ENCODE measurements around the gene HOXA9.

HOXA9 gene

GRCh38 chr7:27179503-27180430 is 14.4 kb upstream of the HOXA9 start:
- H3K27me3 ChIP-seq (replicated peaks; ENCODE audit: control insufficient read depth, insufficient read depth, low read length), result peaks cover 5% of the 10 kb centered on the region; the same call in 1 of the 2 replicates
- no peak overlapping the region for H3K4me3 ChIP-seq (replicated peaks; ENCODE audit: low read depth, low read length)
- no peak for DNase-seq (ENCODE audit: extremely low read depth, insufficient read length)
- TF ChIP-seq, protein P1, sequence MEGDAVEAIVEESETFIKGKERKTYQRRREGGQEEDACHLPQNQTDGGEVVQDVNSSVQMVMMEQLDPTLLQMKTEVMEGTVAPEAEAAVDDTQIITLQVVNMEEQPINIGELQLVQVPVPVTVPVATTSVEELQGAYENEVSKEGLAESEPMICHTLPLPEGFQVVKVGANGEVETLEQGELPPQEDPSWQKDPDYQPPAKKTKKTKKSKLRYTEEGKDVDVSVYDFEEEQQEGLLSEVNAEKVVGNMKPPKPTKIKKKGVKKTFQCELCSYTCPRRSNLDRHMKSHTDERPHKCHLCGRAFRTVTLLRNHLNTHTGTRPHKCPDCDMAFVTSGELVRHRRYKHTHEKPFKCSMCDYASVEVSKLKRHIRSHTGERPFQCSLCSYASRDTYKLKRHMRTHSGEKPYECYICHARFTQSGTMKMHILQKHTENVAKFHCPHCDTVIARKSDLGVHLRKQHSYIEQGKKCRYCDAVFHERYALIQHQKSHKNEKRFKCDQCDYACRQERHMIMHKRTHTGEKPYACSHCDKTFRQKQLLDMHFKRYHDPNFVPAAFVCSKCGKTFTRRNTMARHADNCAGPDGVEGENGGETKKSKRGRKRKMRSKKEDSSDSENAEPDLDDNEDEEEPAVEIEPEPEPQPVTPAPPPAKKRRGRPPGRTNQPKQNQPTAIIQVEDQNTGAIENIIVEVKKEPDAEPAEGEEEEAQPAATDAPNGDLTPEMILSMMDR (IDR thresholded peaks at IDR 0.05; ENCODE audit: insufficient read depth, low read length, poor library complexity, severe bottlenecking), result peak; percentile 86
- no peaks in the 10 kb centered on the region for H3K36me3 ChIP-seq (ENCODE audit: control insufficient read depth, insufficient read depth, low read length)

DNA sequence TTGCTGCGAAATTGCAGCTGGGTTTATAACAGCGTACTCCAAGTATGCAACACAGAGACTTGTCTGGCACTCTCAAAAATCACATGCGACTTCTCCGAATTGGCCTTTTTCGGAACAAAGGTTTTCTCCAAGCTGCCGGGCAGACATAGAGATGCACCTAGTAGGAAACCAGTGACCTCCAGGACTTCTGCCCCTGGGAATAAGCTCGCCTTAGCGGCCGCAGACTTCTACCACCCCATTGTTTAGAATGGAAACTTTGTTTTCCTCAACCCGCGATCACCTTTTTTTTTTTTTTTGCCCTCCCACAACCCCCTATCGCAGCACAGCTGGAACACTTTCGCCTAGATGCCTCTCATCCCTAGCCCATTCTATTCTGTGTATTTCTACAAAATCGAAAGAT is 13.7 kb upstream of the HOXA9 start:
- H3K27me3 ChIP-seq (replicated peaks; ENCODE audit: control insufficient read depth, insufficient read depth, low read length), result peaks cover 7% of the 10 kb centered on the region; the same call in 1 of the 2 replicates
- no peak for DNase-seq (ENCODE audit: extremely low read depth, insufficient read length)
- TF ChIP-seq, protein P1 (IDR thresholded peaks at IDR 0.05; ENCODE audit: insufficient read depth, low read length, poor library complexity, severe bottlenecking), result no peak
- no peak overlapping the region for H3K4me3 ChIP-seq (replicated peaks; ENCODE audit: low read depth, low read length)
- H3K36me3 ChIP-seq (ENCODE audit: control insufficient read depth, insufficient read depth, low read length), result no peaks in the 10 kb centered on the region

- Histone ChIP-seq H3K4me3 (replicated peaks; ENCODE audit: low read depth, low read length) (no peak overlapping the region), H3K27me3 (replicated peaks; ENCODE audit: control insufficient read depth, insufficient read depth, low read length) (peaks cover 7% of the 10 kb centered on the region; the same call in 1 of the 2 replicates), H3K36me3 (ENCODE audit: control insufficient read depth, insufficient read depth, low read length) (no peaks in the 10 kb centered on the region)
- TF ChIP-seq, protein P1 (IDR thresholded peaks at IDR 0.05; ENCODE audit: insufficient read depth, low read length, poor library complexity, severe bottlenecking), result no peak
- DNase-seq (ENCODE audit: extremely low read depth, insufficient read length), result no peak
These were observed 13.0 kb upstream of the HOXA9 start for GRCh38 chr7:27178366-27178765.

GRCh38 chr7:27177795-27178320 is 12.5 kb upstream of the HOXA9 start:
- H3K36me3 ChIP-seq (ENCODE audit: control insufficient read depth, insufficient read depth, low read length), result no peaks in the 10 kb centered on the region
- no peak for DNase-seq (ENCODE audit: extremely low read depth, insufficient read length)
- H3K4me3 ChIP-seq (replicated peaks; ENCODE audit: low read depth, low read length), result no peak overlapping the region
- peaks cover 6% of the 10 kb centered on the region; the same call in 1 of the 2 replicates for H3K27me3 ChIP-seq (replicated peaks; ENCODE audit: control insufficient read depth, insufficient read depth, low read length)
- TF ChIP-seq, protein P1 (IDR thresholded peaks at IDR 0.05; ENCODE audit: insufficient read depth, low read length, poor library complexity, severe bottlenecking), result no peak

GRCh38 chr7:27176962-27177794 is 11.8 kb upstream of the HOXA9 start:
- Histone ChIP-seq H3K27me3 (replicated peaks; ENCODE audit: control insufficient read depth, insufficient read depth, low read length) (peaks cover 6% of the 10 kb centered on the region), H3K36me3 (ENCODE audit: control insufficient read depth, insufficient read depth, low read length) (no peaks in the 10 kb centered on the region), H3K4me3 (replicated peaks; ENCODE audit: low read depth, low read length) (no peak overlapping the region)
- DNase-seq (ENCODE audit: extremely low read depth, insufficient read length), result no peak
- TF ChIP-seq, protein P1 (IDR thresholded peaks at IDR 0.05; ENCODE audit: insufficient read depth, low read length, poor library complexity, severe bottlenecking), result no peak

Data from GM06990 (cell line).